NCI-H146 (cell line): ENCODE measurements around the gene CRTAP.
"Not testable (repeated sequence)": the region's sequence is repeated elsewhere in the genome, so short reads cannot be mapped to it uniquely, and the experiment has no call there.

Experiments
- DNase-seq: peaks from one replicate; lab custom pipeline; 2025; lab: John Stamatoyannopoulos, UW

The CRTAP gene

GRCh38 chr3:33141006-33141405, 27.2 kb downstream of the CRTAP start:
- no peak for DNase-seq

DNA sequence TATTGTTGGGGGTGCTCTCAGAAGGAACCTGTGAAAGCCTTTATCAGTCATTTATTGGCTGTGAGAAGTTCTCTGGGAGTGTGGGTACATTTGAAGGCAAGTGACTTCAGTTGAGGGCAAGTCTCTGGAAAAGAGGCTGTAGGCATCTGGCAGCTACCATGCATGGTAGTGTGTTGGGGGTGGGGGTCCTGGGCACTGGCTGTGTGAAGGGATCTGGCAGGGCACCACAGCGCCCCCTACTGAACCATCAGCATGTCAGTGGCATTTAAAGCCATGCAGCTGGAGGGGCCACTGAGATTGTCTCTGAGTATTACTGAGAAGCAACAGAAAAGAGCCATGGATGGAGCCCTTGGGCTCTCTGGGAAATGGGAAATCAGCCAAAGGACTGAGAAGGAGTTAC, 30.6 kb downstream of the CRTAP start:
- no peak for DNase-seq

DNA sequence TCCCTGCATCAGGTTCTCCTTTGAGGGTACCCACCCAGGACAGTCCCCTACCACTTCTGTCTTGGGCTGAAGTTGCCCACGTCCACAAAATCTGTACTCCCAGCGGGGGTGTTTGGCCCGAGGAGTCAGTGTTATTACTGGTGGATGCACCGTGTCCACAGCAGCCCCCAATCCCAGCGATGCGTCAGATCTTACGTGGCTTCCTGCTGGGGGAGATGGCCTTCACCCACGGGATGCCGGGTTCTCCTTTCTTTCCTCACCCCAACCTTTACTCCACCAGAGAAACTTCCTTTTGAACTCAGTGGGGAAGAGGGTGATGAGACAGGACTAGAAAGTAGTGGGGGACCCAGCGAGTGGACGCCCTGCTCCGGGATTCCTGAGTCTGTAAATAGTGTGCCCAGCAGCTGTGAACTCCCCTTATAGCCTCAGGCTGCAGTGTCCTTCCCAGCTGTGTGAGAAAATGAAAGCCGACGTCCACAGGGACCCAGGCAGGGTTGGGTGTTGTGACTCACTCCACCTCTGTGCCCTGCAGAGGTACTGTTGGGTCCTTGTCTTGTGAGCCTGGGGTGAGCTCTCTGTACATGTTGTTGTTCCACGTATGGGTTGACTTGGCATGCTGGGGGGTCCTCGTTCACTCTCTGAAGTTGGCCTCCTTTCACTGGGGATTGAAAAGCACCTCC, 31.5 kb downstream of the CRTAP start:
- DNase-seq = no peak

DNA sequence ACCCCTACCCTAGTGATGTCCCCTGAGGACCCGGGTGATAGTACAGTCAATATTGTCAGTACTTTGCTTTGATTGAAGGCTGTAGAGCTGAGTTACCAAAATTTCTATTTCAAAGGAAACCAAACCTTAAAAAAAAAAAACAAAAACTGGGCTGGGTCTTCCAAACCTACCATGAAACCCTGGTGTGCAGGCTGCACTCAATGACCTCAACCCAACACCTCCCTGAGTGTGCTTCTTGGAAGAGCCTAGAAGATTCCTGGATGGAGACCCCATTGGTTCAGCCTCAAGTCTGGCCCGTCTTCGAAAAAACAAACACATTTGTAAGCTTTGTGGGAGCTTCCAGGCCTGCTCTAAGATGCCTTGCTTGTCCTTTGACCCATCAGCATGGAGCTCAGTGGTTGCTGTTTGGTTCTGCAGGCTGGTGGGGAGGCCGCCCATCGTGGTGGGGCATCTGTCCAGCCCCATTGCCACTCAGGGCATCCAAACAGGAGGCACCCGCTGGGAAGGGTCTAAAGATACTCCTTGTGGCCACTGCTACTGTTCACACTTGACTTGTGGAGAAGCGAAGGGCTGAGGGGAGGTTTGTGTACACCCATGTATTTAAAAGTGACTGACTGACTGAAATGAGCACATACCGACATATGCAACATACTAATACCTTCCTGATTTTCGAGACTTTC, 32.2 kb downstream of the CRTAP start:
- no peak for DNase-seq

DNA sequence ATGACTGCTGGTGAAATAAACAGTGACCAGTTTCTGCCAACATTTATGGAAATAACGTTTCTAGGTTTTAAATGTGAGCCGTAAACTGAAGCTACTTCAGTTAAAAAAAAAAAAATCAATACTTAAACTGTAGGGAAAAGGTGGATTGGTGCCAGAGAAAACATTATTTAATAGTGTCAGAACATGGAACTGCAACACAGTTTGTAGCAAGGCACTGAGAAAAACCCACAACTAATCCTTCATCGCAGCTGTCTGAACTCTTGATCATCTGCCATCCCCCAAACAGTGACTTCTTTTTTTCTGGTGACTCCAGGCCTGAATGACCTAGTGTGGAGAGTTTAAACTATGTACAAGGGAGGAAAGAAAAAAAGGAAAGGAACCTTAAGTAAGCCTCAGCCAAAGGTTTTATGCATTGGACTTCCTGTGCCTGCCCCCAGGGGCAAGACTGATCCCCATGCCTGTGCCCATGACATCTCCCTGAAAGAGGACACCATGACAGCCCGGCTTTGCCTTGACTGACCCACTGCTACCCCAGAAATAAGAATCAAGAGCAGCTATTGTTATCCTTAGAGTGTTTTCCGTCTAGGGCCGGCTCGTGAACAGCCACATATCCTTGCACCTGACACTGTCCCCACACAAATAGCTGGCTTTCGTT, 33.1 kb downstream of the CRTAP start:
- DNase-seq = no peak

- DNase-seq = no peak
Measured at GRCh38 chr3:33149342-33149741, 35.5 kb downstream of the CRTAP start.

DNA sequence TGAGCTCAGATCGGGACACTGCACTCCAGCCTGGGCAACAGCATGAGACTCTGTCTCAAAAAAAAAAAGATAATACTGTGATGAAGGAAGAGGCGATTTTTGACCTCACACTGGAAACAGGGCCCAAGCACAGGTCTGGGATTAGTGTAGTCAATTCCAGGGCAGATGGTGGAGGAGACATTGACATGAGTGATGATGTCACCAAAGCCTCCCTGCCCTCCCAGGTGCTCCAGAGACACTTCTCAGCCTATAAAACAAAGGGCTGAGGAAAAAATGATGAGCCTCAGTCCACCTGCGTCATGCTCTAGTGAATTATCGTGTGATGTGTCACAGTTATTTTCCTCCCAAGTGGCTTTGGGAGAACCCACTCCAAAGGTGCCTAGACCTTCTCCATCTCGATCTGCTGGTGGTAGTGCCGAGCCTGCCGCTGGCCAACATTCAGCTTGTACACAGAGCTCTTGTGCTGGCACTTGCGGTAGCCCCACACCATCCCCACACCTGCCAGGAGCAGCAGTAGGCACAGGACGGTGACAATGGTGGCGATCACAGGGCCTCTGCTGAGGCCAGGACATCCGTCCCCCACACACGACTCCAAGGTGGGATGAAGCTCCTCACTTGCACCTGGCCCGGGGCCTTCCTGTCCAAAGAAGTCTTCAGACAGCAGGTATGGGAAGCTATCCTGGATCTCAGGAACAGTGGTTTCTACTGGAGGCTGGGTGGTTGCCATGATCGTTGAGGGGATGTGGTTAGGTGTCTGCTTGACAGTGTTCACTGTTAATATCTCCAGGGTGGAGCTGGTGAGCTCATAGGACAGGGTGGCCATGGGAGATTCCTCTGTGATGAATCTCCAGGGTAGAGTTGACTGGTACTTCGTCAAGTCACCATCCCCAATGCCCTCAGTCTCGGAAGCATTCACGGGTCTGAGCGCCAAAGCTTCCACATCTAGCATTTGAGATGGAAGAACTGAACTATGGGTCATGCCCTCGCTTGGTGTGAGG, 38.8 kb downstream of the CRTAP start:
- no peak for DNase-seq

- no peak for DNase-seq
Measured at GRCh38 chr3:33153782-33154181, 40.0 kb downstream of the CRTAP start.

GRCh38 chr3:33155301-33155700, 41.5 kb downstream of the CRTAP start:
- no peak for DNase-seq

GRCh38 chr3:33159234-33159633, 45.4 kb downstream of the CRTAP start:
- no peak for DNase-seq

DNA sequence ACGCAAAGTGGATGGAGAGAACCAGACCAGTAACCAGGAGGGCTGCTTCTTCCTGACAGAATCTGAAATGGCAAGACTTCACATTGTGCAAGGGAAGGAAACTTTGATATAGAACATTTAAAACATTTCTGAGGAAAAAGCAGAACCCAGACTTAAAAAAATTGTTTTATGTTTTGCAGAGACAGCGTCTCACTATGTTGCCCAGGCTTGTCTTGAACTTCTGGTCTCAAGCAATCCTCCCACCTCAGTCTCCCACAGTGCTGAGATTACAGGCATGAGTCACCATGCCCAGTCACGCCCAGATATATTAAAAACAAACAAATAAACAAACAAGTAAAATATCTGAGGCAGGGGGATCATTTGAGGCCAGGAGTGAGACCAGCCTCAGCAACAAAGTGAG, 46.2 kb downstream of the CRTAP start:
- no peak for DNase-seq

GRCh38 chr3:33162621-33163020, 48.8 kb downstream of the CRTAP start:
- not testable (repeated sequence) for DNase-seq

DNA sequence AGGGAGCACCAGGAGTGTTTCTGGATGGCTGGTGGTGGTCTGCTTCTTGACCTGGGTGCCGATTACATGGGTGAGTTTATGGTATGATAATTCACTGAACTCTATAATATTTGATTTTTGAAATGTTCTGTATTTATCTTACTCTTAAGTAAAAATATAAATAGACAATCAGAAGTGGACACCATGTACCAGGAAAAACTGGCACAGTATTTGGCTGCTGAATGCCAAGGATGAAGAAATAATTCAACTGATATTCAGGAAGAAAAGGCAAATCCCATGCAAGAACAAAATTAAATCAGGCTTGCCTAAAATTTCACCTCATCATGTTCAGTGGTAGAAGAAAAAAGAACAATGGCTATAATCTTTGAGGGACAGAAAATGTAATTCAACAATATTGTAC, 51.6 kb downstream of the CRTAP start:
- DNase-seq = no peak

- no peak for DNase-seq
Measured at GRCh38 chr3:33166095-33166494, 52.3 kb downstream of the CRTAP start.

DNA sequence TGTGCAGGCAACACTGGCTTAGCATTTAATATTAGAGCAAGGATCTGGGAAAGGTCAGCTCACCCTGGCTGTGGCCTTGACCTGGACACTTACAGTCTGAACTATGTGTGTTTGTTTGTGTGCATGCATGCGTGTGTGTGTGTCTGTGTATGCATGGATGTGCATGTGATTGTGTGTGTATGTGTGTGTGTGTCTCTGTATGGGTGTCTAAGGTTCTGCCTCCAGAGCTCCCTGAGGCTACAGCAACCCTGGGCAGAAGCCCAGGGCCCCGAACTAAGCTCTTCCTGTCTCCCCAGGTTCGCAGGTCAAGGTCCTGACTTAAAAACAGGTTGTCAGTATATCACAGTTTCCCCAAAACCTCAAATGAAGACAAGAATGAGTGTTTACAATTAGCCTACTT, 53.5 kb downstream of the CRTAP start:
- DNase-seq = no peak

GRCh38 chr3:33167716-33168336, 54.0 kb downstream of the CRTAP start:
- no peak for DNase-seq

- DNase-seq = no peak
Measured at GRCh38 chr3:33170531-33170930, 56.7 kb downstream of the CRTAP start.

- no peak for DNase-seq
Measured at GRCh38 chr3:33171580-33171979, 57.8 kb downstream of the CRTAP start.

GRCh38 chr3:33173103-33173502, 59.3 kb downstream of the CRTAP start:
- DNase-seq = no peak

DNA sequence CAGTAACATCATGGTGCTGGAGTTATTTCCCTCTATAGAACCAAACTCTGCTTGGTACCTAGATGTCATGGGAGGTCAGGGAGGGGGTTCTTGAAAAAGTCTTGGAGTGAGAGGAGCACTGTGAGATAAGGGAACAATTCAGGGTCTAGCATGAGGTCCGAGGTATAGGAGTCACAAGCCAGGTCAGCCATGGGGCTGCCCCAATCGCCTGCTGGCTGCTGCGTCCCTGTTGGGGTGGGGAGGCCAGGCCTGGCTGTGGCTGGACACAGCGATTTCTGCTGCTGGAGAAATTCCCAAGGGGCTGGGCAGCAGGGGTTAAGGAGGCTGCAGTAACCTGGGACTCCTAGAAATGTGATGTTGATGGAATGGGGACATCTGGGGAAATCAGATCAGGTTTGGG, 59.9 kb downstream of the CRTAP start:
- DNase-seq = no peak

- no peak for DNase-seq
Measured at GRCh38 chr3:33174095-33174494, 60.3 kb downstream of the CRTAP start.
